HepG2 (cell line): ENCODE measurements around the gene PLCB1. TPM values are rescaled to one million over a fixed set of nuclear protein-coding genes. Genes with fewer than 3 reads are reported as not detected.

ENCODE experiments used
- CHD4 ChIP-seq: fragments of 200-600 bp; sonication (generic); IDR thresholded peaks from 2 replicates; pipeline ENCODE4 v1.7.0; 2017; ENCODE audit warnings: mild to moderate bottlenecking, low read length, borderline replicate concordance
- DMAP1 ChIP-seq: IDR thresholded peaks from 2 replicates; pipeline ENCODE4 v1.6.1; 2016
- FLYWCH1 ChIP-seq: sonication (generic); formaldehyde crosslinking; IDR thresholded peaks from 2 replicates; pipeline ENCODE4 v1.8.1; 2023; ENCODE audit warnings: mild to moderate bottlenecking, missing genetic modification reagents
- IKZF1 ChIP-seq: fragments of 450-650 bp; IDR thresholded peaks from 2 replicates; pipeline ENCODE4 v1.7.1; 2016
- ISX ChIP-seq: sonication (generic); formaldehyde crosslinking; conservative IDR thresholded peaks from 2 replicates; pipeline ENCODE4 v1.5.0; 2020; ENCODE audit warnings: missing genetic modification reagents
- POGZ ChIP-seq: sonication (generic); formaldehyde crosslinking; IDR thresholded peaks from 2 replicates; pipeline ENCODE4 v1.4.0; 2020; ENCODE audit warnings: mild to moderate bottlenecking, missing genetic modification reagents
- SCMH1 ChIP-seq: sonication (generic); formaldehyde crosslinking; IDR thresholded peaks from 2 replicates; pipeline ENCODE4 v1.9.0; 2021; ENCODE audit warnings: missing genetic modification reagents, mild to moderate bottlenecking, borderline replicate concordance
- ZKSCAN8 ChIP-seq: IDR thresholded peaks from 2 replicates; pipeline ENCODE4 v1.6.1; 2016; ENCODE audit warnings: borderline replicate concordance, missing genetic modification reagents, missing compliant biosample characterization
- ZMYM2 ChIP-seq: sonication (generic); formaldehyde crosslinking; IDR thresholded peaks from 2 replicates; pipeline ENCODE4 v1.8.0; 2022; ENCODE audit warnings: mild to moderate bottlenecking, missing genetic modification reagents
- ZNF180 ChIP-seq: sonication (generic); formaldehyde crosslinking; IDR thresholded peaks from 2 replicates; pipeline ENCODE4 v1.4.0; 2020; ENCODE audit warnings: low read depth, missing genetic modification reagents, borderline replicate concordance
- ZNF460 ChIP-seq: sonication (generic); formaldehyde crosslinking; IDR thresholded peaks from 2 replicates; pipeline ENCODE4 v1.5.1; 2020; ENCODE audit warnings: missing genetic modification reagents, mild to moderate bottlenecking, borderline replicate concordance
- ZNF615 ChIP-seq: sonication (generic); formaldehyde crosslinking; IDR thresholded peaks from 2 replicates; pipeline ENCODE4 v1.5.0; 2020; ENCODE audit warnings: mild to moderate bottlenecking, missing genetic modification reagents, borderline replicate concordance
- ZNF878 ChIP-seq: sonication (generic); formaldehyde crosslinking; IDR thresholded peaks from 2 replicates; pipeline ENCODE4 v1.8.1; 2023; ENCODE audit warnings: mild to moderate bottlenecking, missing genetic modification reagents, moderate library complexity
- polyA plus RNA-seq, 8 experiments: library from polyadenylated mRNA; depleted of rRNA in 3 of 8; stranded (reverse) in 7 of 8; unstranded in 1 of 8; fragments of >200 nt; fragmentation: Illumina TruSeq in 4 of 8; extraction: Trizol in 4 of 8; gene quantifications; 2 replicates each; pipeline versions ENCODE4 v1.2.1 to v1.2.3, GENCODE V29; 2011 to 2016; ENCODE audit warnings: low read depth in 4 of 8, missing spikeins in 1 of 8, mixed read lengths in 1 of 8; ENCODE audit not compliant: insufficient read depth in 1 of 8
- total RNA-seq, 5 experiments: library from RNA; depleted of rRNA; stranded (reverse); fragments of >200 nt; fragmentation: Illumina TruSeq; extraction: Trizol; gene quantifications; 2 replicates each; pipeline ENCODE4 v1.2.3, GENCODE V29; 2016; ENCODE audit warnings: low read depth in 1 of 5
- TF ChIP-seq, protein P1 (sequence below): sonication (generic); formaldehyde crosslinking; IDR thresholded peaks from 2 replicates; pipeline ENCODE4 v1.5.0; 2020; ENCODE audit warnings: missing genetic modification reagents, mild to moderate bottlenecking, borderline replicate concordance
- TF ChIP-seq, protein P2 (sequence below): IDR thresholded peaks from 2 replicates; pipeline ENCODE4 v1.6.1; 2016; ENCODE audit warnings: control low read depth
- TF ChIP-seq, protein P3 (sequence below): sonication (generic); formaldehyde crosslinking; conservative IDR thresholded peaks from 2 replicates; pipeline ENCODE4 v1.5.0; 2020; ENCODE audit warnings: missing genetic modification reagents
- TF ChIP-seq, protein P4 (sequence below): IDR thresholded peaks from 2 replicates; pipeline ENCODE4 v1.6.1; 2016; ENCODE audit warnings: mild to moderate bottlenecking
- TF ChIP-seq, protein P5 (sequence below): sonication (generic); formaldehyde crosslinking; conservative IDR thresholded peaks from 2 replicates; pipeline ENCODE4 v1.4.0; 2020; ENCODE audit warnings: mild to moderate bottlenecking, missing genetic modification reagents, moderate library complexity

The PLCB1 gene
- total and polyA plus RNA-seq, 2 of the 13 experiments (the other 11 are each of a cell fraction or from before 2014, with no cell fraction given): 42.4 to 55.9 TPM

DNA sequence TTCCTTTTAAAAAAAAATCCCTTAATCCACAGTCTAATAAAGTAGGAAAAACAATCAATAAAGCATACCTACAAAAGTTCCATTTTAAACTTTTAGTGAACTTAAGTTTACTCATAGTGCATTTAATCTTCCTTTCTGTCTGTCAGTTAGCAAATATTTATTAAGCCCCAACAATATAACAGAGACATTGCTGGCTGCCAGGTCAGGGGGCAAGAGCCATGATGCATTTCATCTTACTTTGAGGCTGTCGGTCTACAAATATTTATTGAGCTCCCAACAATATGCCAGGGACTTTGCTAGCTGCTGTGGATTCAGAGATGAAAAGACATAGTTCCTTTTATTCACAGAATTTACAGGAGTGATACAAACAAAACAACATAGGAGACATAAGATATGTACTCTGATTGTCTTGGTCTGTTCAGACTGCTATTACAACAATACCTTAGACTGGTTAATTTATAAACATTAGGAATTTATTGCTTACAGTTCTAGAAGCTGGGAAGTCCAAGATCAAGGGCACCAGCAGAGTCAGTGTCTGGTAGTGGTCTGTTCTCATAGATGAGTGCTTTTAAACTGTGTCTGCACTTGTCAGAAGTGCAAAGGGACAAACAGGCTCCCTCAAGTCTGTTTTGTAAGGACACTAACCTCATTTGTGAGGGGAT, 118.6 kb downstream of the PLCB1 start (continued):
- TF ChIP-seq, protein P1, sequence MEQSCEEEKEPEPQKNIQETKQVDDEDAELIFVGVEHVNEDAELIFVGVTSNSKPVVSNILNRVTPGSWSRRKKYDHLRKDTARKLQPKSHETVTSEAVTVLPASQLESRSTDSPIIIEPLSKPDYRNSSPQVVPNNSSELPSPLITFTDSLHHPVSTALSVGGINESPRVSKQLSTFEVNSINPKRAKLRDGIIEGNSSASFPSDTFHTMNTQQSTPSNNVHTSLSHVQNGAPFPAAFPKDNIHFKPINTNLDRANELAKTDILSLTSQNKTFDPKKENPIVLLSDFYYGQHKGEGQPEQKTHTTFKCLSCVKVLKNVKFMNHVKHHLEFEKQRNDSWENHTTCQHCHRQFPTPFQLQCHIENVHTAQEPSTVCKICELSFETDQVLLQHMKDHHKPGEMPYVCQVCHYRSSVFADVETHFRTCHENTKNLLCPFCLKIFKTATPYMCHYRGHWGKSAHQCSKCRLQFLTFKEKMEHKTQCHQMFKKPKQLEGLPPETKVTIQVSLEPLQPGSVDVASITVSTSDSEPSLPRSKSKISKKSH (CRISPR knock-in tag): no peak
- TF ChIP-seq CHD4 (peak; percentile 99; the same call in 1 of the 2 replicates), ZMYM2 (CRISPR knock-in tag) (0 out of 2 replicates have a peak, but pooled peaks have one; percentile 19), SCMH1 (CRISPR knock-in tag) (no peak), ZNF460 (CRISPR knock-in tag) (no peak), ISX (CRISPR knock-in tag) (no peak), ZNF878 (peak; percentile 95; the same call in 1 of the 2 replicates), POGZ (CRISPR knock-in tag) (peak; percentile 95), FLYWCH1 (CRISPR knock-in tag) (no peak), ZNF615 (peak; percentile 51; the same call in 1 of the 2 replicates), ZKSCAN8 (CRISPR knock-in tag) (peak; percentile 90), ZNF180 (CRISPR knock-in tag) (no peak), IKZF1 (no peak), DMAP1 (CRISPR knock-in tag) (peak; percentile 58)
- TF ChIP-seq, protein P2, sequence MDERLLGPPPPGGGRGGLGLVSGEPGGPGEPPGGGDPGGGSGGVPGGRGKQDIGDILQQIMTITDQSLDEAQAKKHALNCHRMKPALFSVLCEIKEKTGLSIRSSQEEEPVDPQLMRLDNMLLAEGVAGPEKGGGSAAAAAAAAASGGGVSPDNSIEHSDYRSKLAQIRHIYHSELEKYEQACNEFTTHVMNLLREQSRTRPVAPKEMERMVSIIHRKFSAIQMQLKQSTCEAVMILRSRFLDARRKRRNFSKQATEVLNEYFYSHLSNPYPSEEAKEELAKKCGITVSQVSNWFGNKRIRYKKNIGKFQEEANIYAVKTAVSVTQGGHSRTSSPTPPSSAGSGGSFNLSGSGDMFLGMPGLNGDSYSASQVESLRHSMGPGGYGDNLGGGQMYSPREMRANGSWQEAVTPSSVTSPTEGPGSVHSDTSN (CRISPR knock-in tag): peak; percentile 54; the same call in 1 of the 2 replicates
- TF ChIP-seq, protein P3, sequence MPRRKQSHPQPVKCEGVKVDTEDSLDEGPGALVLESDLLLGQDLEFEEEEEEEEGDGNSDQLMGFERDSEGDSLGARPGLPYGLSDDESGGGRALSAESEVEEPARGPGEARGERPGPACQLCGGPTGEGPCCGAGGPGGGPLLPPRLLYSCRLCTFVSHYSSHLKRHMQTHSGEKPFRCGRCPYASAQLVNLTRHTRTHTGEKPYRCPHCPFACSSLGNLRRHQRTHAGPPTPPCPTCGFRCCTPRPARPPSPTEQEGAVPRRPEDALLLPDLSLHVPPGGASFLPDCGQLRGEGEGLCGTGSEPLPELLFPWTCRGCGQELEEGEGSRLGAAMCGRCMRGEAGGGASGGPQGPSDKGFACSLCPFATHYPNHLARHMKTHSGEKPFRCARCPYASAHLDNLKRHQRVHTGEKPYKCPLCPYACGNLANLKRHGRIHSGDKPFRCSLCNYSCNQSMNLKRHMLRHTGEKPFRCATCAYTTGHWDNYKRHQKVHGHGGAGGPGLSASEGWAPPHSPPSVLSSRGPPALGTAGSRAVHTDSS (CRISPR knock-in tag): no peak
- TF ChIP-seq, protein P4, sequence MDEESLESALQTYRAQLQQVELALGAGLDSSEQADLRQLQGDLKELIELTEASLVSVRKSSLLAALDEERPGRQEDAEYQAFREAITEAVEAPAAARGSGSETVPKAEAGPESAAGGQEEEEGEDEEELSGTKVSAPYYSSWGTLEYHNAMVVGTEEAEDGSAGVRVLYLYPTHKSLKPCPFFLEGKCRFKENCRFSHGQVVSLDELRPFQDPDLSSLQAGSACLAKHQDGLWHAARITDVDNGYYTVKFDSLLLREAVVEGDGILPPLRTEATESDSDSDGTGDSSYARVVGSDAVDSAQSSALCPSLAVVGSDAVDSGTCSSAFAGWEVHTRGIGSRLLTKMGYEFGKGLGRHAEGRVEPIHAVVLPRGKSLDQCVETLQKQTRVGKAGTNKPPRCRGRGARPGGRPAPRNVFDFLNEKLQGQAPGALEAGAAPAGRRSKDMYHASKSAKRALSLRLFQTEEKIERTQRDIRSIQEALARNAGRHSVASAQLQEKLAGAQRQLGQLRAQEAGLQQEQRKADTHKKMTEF: peak; percentile 100
- TF ChIP-seq, protein P5, sequence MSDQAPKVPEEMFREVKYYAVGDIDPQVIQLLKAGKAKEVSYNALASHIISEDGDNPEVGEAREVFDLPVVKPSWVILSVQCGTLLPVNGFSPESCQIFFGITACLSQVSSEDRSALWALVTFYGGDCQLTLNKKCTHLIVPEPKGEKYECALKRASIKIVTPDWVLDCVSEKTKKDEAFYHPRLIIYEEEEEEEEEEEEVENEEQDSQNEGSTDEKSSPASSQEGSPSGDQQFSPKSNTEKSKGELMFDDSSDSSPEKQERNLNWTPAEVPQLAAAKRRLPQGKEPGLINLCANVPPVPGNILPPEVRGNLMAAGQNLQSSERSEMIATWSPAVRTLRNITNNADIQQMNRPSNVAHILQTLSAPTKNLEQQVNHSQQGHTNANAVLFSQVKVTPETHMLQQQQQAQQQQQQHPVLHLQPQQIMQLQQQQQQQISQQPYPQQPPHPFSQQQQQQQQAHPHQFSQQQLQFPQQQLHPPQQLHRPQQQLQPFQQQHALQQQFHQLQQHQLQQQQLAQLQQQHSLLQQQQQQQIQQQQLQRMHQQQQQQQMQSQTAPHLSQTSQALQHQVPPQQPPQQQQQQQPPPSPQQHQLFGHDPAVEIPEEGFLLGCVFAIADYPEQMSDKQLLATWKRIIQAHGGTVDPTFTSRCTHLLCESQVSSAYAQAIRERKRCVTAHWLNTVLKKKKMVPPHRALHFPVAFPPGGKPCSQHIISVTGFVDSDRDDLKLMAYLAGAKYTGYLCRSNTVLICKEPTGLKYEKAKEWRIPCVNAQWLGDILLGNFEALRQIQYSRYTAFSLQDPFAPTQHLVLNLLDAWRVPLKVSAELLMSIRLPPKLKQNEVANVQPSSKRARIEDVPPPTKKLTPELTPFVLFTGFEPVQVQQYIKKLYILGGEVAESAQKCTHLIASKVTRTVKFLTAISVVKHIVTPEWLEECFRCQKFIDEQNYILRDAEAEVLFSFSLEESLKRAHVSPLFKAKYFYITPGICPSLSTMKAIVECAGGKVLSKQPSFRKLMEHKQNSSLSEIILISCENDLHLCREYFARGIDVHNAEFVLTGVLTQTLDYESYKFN: peak; percentile 96
